DND-41 (cell line): ENCODE results near the gene SERPINH1.
"Not testable (repeated sequence)": the region's sequence is repeated elsewhere in the genome, so short reads cannot be mapped to it uniquely, and the experiment has no call there.

ENCODE experiments used
- ATAC-seq: fragments of 200-7000 bp; cut with Tn5 transposase; 3 replicates; pipeline ENCODE4 v1.9.1; 2021; ENCODE audit warnings: low read depth; ENCODE audit not compliant: insufficient read depth
- DNase-seq: peaks from one replicate; pipeline ENCODE4 v3.0.0-alpha.2; 2020
- H2AFZ ChIP-seq: 2 replicates; pipeline ENCODE4 v1.6.0; 2012; ENCODE audit warnings: low read depth, low read length
- H3K27ac ChIP-seq: 2 replicates; pipeline ENCODE4 v1.5.1; 2012; ENCODE audit warnings: low read length, inconsistent platforms
- H3K27me3 ChIP-seq: fragments of 200-600 bp; sonication (generic); 2 replicates; pipeline ENCODE4 v1.6.0; 2012; ENCODE audit warnings: low read length, mild to moderate bottlenecking, inconsistent platforms; ENCODE audit not compliant: insufficient read depth, poor library complexity
- H3K36me3 ChIP-seq: 2 replicates; pipeline ENCODE4 v1.5.1; 2012; ENCODE audit warnings: low read length, inconsistent platforms; ENCODE audit not compliant: insufficient read depth
- H3K4me1 ChIP-seq: 2 replicates; pipeline ENCODE4 v1.5.1; 2012; ENCODE audit warnings: mild to moderate bottlenecking, low read length; ENCODE audit not compliant: insufficient read depth
- H3K4me2 ChIP-seq: 2 replicates; pipeline ENCODE4 v1.6.0; 2012; ENCODE audit warnings: mild to moderate bottlenecking, moderate library complexity, low read length, inconsistent platforms; ENCODE audit not compliant: insufficient read depth
- H3K4me3 ChIP-seq, 2 experiments: fragments of 200-600 bp in 1 of 2; shearing (Covaris generic) in 1 of 2; 2 replicates each; pipeline ENCODE4 v1.5.1; 2012 to 2016; ENCODE audit warnings: inconsistent platforms in 2 of 2, low read length in 2 of 2, mild to moderate bottlenecking in 2 of 2, low read depth in 1 of 2, moderate library complexity in 1 of 2
- H3K79me2 ChIP-seq: 2 replicates; pipeline ENCODE4 v1.6.0; 2012; ENCODE audit warnings: low read length, inconsistent platforms; ENCODE audit not compliant: insufficient read depth
- H3K9ac ChIP-seq: 2 replicates; pipeline ENCODE4 v1.6.0; 2012; ENCODE audit warnings: low read depth, mild to moderate bottlenecking, inconsistent platforms, low read length, moderate library complexity
- H3K9me3 ChIP-seq: 2 replicates; pipeline ENCODE4 v1.5.1; 2012; ENCODE audit warnings: low read length, moderate library complexity, mild to moderate bottlenecking, inconsistent platforms; ENCODE audit not compliant: insufficient read depth, severe bottlenecking
- H4K20me1 ChIP-seq: 2 replicates; pipeline ENCODE4 v1.6.0; 2012; ENCODE audit warnings: low read length; ENCODE audit not compliant: insufficient read depth
- EZH2 ChIP-seq: IDR thresholded peaks from 3 replicates; pipeline ENCODE4 v1.6.1; 2012; ENCODE audit warnings: borderline replicate concordance, low read depth, mild to moderate bottlenecking, moderate library complexity, low read length, inconsistent platforms; ENCODE audit not compliant: severe bottlenecking
- TF ChIP-seq, protein P1 (sequence below): IDR thresholded peaks from 2 replicates; pipeline ENCODE4 v1.5.1; 2012; ENCODE audit warnings: borderline replicate concordance, low read length, moderate library complexity, mild to moderate bottlenecking; ENCODE audit not compliant: poor library complexity, severe bottlenecking; ENCODE audit errors: extremely low read depth

The SERPINH1 gene

DNA sequence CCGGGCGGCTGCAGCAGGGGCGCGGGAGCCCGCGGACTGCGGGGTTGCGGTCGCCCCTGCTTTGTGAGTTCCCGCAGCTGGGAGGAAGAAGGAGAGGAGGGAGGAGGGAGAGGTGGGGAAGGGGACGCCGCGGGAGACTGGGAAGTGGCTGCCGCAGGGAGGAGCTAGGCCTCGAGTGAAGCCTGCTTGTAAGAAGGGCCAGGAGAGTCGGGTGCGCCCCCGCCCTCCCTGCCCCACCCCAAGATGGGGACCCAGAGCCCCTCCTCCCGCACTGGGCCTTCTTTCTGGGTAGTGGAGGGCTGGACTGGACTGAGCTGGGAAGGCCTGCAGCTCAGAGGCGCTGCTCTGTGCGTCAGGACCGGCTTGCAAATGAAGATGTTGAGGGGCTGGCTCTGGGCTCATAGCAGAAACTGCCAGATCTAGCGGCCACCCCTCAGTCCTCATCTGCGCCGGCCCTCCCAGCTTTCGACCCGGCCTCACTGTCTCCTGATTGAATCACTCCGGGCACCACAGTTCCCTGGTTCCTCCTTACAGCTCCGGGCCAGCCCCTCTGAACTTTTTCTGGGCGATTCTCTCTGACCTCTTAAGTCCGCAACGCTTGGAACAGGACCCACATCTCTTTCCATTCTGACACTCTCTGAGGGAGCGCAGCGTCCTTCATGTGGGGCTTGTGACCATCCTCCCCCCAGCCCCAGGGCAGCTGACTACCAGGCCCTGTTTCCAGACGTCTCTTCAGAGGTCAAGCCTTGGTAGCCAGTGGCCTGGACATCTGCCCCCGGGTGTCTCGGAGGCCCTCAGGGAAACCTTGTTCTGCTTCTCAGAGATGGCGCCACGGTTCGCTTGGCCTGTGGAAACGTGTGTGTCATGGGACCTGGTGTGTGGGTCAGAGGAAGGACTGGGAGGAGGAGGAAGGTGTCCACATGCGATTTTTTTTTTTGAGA is 21.9 kb downstream of the SERPINH1 start:
- DNase-seq: peak; percentile 54
- Histone ChIP-seq H3K4me3 (peak overlapping the region; percentile 38 to 67; a peak in 3 of 4 replicates), H3K27me3 (peaks cover 13% of the 10 kb centered on the region), H2AFZ (peak overlapping the region; percentile 70), H3K36me3 (no peaks in the 10 kb centered on the region), H4K20me1 (no peaks in the 10 kb centered on the region), H3K79me2 (no peaks in the 10 kb centered on the region), H3K4me2 (peak overlapping the region; percentile 61), H3K27ac (peak overlapping the region; percentile 66), H3K9me3 (no peaks in the 10 kb centered on the region), H3K9ac (peak overlapping the region; percentile 89), H3K4me1 (peaks cover 23% of the 10 kb centered on the region)
- peak; percentile 57 for ATAC-seq
- TF ChIP-seq, protein P1, sequence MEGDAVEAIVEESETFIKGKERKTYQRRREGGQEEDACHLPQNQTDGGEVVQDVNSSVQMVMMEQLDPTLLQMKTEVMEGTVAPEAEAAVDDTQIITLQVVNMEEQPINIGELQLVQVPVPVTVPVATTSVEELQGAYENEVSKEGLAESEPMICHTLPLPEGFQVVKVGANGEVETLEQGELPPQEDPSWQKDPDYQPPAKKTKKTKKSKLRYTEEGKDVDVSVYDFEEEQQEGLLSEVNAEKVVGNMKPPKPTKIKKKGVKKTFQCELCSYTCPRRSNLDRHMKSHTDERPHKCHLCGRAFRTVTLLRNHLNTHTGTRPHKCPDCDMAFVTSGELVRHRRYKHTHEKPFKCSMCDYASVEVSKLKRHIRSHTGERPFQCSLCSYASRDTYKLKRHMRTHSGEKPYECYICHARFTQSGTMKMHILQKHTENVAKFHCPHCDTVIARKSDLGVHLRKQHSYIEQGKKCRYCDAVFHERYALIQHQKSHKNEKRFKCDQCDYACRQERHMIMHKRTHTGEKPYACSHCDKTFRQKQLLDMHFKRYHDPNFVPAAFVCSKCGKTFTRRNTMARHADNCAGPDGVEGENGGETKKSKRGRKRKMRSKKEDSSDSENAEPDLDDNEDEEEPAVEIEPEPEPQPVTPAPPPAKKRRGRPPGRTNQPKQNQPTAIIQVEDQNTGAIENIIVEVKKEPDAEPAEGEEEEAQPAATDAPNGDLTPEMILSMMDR: no peak
- no peak for TF ChIP-seq EZH2

- ATAC-seq, H2AFZ ChIP-seq, H3K27me3 ChIP-seq, H3K9me3 ChIP-seq, H4K20me1 ChIP-seq, H3K36me3 ChIP-seq, H3K79me2 ChIP-seq, H3K27ac ChIP-seq, H3K4me3 ChIP-seq, H3K9ac ChIP-seq, DNase-seq: not testable (repeated sequence)
- Histone ChIP-seq H3K4me1 (peaks cover 23% of the 10 kb centered on the region), H3K4me2 (peak overlapping the region; percentile 61)
These were observed 22.7 kb downstream of the SERPINH1 start for GRCh38 chr11:75584659-75585292.

DNA sequence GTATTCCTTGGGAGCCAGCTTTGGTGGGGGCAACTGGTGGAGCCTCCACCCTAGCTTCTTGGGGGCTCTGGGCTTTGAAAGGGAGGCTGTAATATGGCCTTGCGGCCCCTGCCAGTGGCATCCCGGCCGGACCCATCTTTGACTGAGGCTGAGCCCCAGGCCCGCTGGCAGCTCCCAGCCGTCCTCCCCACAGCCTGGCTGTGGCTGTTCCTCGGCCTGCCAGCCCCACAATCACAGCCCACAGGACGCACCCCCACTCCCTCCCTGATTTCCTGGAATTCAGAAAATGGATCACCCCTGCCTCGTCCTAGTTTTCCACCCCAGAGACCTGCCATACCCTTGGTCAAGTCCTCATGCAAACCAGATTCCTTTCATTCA is 23.2 kb downstream of the SERPINH1 start:
- H3K9ac ChIP-seq: no peak overlapping the region
- H3K4me3 ChIP-seq: no peak overlapping the region
- no peak overlapping the region for H3K4me2 ChIP-seq
- H3K4me1 ChIP-seq: peaks cover 23% of the 10 kb centered on the region
- DNase-seq (no peak), ATAC-seq (no peak)
- H4K20me1 ChIP-seq: no peaks in the 10 kb centered on the region
- no peaks in the 10 kb centered on the region for H3K79me2 ChIP-seq
- TF ChIP-seq, protein P1: no peak
- TF ChIP-seq EZH2: no peak
- H3K27ac ChIP-seq: no peak overlapping the region
- no peak overlapping the region for H2AFZ ChIP-seq
- no peaks in the 10 kb centered on the region for H3K36me3 ChIP-seq
- H3K27me3 ChIP-seq: peaks cover 5% of the 10 kb centered on the region
- no peaks in the 10 kb centered on the region for H3K9me3 ChIP-seq

DNA sequence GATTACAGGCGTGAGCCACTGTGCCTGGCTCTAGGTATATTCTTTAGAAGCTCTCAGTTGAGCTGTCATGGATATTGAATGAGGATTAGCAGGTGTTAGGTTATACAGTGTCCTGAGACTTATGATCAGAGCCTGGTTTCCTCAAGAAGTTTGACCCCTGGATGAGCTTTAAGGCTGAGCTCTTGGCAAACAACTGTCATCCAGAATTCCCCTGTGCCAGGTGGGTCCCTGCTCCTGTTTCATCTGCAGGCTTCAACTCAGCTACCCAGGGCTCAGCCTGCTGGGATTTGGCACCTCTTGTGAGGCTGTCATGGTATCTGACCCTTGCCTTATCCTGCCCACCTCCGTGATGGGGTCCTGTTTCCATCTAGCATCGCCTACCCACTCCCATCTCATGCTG is 24.3 kb downstream of the SERPINH1 start:
- peaks cover 23% of the 10 kb centered on the region for H3K4me1 ChIP-seq

More for the DNA sequence above, 24.3 kb downstream of the SERPINH1 start:
- ATAC-seq (no peak), DNase-seq (no peak)
- no peaks in the 10 kb centered on the region for H4K20me1 ChIP-seq
- TF ChIP-seq, protein P1: no peak
- no peak for TF ChIP-seq EZH2
- no peaks in the 10 kb centered on the region for H3K79me2 ChIP-seq
- H3K9ac ChIP-seq: no peak overlapping the region
- H2AFZ ChIP-seq: no peak overlapping the region
- no peak overlapping the region for H3K4me2 ChIP-seq
- no peak overlapping the region for H3K4me3 ChIP-seq
- H3K36me3 ChIP-seq: no peaks in the 10 kb centered on the region
- no peaks in the 10 kb centered on the region for H3K9me3 ChIP-seq
- no peak overlapping the region for H3K27ac ChIP-seq
- peaks cover 5% of the 10 kb centered on the region for H3K27me3 ChIP-seq
